Tibial nerve (tissue), 3 donors: ENCODE results near the gene ATP1B3.

ENCODE experiments used
- POLR2A ChIP-seq, 2 donors: fragments of 450-650 bp; IDR thresholded peaks; one replicate each; pipeline ENCODE4 v1.6.1; 2017; ENCODE audit warnings: antibody characterized with exemption in 2 of 2, mild to moderate bottlenecking in 2 of 2, moderate library complexity in 2 of 2
- TF ChIP-seq, protein P1 (sequence below), 5 experiments: fragments of 200-600 bp in 3 of 5; fragments of 450-650 bp in 2 of 5; sonication (generic) in 3 of 5; IDR thresholded peaks; one replicate each; pipeline ENCODE4 v1.5.1; 2016 to 2019; ENCODE audit warnings: antibody characterized with exemption in 5 of 5, mild to moderate bottlenecking in 3 of 5, moderate library complexity in 2 of 5

DNA sequence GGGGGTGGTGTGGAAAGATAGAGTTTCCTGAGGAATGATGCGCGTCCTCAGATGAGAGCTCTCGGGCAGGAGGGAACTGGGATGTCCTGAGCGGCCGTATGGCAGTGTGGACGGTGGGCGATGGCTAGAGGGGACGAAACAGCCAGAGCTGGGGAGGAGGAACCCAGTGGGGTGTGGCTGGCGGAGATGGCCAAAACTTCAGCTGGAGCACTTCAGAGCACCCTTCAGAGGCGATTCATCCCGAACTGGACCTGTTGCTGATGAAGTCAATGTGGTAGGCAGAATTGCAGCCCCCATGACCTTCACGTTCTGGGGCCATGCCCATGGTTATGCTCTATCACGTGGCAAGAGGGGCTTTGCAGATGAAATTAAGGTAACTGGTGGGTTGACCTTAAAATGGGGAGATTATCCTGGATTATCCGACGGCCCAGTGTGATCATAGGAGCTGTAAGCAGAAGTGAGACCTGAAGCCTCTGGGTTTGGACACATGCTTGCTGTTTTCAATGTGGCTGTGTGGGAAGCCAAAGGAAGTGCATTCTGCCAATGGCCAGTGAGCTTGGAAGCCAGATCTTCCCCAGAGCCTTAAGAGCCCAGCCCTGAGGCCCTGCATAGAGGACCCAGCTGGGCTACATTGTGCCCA is 52.3 kb downstream of the ATP1B3 start:
- TF ChIP-seq, protein P1, sequence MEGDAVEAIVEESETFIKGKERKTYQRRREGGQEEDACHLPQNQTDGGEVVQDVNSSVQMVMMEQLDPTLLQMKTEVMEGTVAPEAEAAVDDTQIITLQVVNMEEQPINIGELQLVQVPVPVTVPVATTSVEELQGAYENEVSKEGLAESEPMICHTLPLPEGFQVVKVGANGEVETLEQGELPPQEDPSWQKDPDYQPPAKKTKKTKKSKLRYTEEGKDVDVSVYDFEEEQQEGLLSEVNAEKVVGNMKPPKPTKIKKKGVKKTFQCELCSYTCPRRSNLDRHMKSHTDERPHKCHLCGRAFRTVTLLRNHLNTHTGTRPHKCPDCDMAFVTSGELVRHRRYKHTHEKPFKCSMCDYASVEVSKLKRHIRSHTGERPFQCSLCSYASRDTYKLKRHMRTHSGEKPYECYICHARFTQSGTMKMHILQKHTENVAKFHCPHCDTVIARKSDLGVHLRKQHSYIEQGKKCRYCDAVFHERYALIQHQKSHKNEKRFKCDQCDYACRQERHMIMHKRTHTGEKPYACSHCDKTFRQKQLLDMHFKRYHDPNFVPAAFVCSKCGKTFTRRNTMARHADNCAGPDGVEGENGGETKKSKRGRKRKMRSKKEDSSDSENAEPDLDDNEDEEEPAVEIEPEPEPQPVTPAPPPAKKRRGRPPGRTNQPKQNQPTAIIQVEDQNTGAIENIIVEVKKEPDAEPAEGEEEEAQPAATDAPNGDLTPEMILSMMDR (IDR thresholded peaks at IDR 0.05) = no peak
- no peak for TF ChIP-seq POLR2A (IDR thresholded peaks at IDR 0.05)
